Brain microvascular endothelial cell (primary cell): ENCODE data around the gene EIF4E2.

Source experiments
- DNase-seq: peaks from one replicate; pipeline ENCODE4 v3.0.0-alpha.2; 2020
- H3K27ac ChIP-seq: fragments of 250-450 bp; sonication (Bioruptor Pico); 2 replicates; pipeline ENCODE4 v1.5.1; 2020; ENCODE audit warnings: mild to moderate bottlenecking, moderate library complexity
- H3K27me3 ChIP-seq: fragments of 250-450 bp; sonication (Bioruptor Pico); replicated peaks from 2 replicates; pipeline ENCODE4 v1.5.1; 2020; ENCODE audit warnings: mild to moderate bottlenecking
- H3K36me3 ChIP-seq: fragments of 250-450 bp; sonication (Bioruptor Pico); replicated peaks from 2 replicates; pipeline ENCODE4 v1.5.1; 2020; ENCODE audit warnings: mild to moderate bottlenecking
- H3K4me3 ChIP-seq: 2 replicates; pipeline ENCODE4 v1.5.1; 2011; ENCODE audit warnings: low read depth, mild to moderate bottlenecking, control low read depth, low read length, moderate library complexity
- in situ Hi-C: cut with HindIII; loops from 2 replicates; pipeline ENCODE4 v1.10.0; 2017; ENCODE audit warnings: low sequenced_read_pairs, low pct_ligation_motif_present
- TF ChIP-seq, protein P1 (sequence below): IDR thresholded peaks from 2 replicates; pipeline ENCODE4 v1.5.1; 2011; ENCODE audit warnings: low read depth, mild to moderate bottlenecking, moderate library complexity, low read length, control low read depth, inconsistent platforms; ENCODE audit errors: missing control alignments

Gene EIF4E2

DNA sequence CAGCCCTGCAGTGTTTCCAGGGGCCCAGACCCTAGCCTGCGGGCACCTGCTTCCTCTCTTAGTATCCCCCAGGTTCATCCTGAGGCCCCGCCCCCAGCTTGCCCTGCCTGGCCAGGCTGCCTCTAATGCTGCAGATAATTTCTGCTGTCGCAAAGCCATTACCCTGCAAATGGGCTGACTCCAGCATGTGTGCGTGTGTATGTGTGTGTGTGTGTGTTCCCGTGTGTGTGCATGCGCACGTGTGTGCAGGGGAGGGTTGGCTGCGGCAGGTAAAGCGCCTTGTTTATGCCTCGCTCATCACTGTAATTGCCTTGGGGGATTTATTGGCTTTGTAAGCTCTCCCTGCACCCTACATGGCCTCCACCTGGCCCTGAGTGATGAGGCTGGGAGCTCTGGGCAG, 37.9 kb upstream of the EIF4E2 start:
- Histone ChIP-seq H3K4me3 (no peak overlapping the region), H3K27me3 (peaks cover 26% of the 10 kb centered on the region), H3K27ac (no peak overlapping the region), H3K36me3 (no peaks in the 10 kb centered on the region)
- TF ChIP-seq, protein P1, sequence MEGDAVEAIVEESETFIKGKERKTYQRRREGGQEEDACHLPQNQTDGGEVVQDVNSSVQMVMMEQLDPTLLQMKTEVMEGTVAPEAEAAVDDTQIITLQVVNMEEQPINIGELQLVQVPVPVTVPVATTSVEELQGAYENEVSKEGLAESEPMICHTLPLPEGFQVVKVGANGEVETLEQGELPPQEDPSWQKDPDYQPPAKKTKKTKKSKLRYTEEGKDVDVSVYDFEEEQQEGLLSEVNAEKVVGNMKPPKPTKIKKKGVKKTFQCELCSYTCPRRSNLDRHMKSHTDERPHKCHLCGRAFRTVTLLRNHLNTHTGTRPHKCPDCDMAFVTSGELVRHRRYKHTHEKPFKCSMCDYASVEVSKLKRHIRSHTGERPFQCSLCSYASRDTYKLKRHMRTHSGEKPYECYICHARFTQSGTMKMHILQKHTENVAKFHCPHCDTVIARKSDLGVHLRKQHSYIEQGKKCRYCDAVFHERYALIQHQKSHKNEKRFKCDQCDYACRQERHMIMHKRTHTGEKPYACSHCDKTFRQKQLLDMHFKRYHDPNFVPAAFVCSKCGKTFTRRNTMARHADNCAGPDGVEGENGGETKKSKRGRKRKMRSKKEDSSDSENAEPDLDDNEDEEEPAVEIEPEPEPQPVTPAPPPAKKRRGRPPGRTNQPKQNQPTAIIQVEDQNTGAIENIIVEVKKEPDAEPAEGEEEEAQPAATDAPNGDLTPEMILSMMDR: no peak
- in situ Hi-C loops: no loop called here
- no peak for DNase-seq

DNA sequence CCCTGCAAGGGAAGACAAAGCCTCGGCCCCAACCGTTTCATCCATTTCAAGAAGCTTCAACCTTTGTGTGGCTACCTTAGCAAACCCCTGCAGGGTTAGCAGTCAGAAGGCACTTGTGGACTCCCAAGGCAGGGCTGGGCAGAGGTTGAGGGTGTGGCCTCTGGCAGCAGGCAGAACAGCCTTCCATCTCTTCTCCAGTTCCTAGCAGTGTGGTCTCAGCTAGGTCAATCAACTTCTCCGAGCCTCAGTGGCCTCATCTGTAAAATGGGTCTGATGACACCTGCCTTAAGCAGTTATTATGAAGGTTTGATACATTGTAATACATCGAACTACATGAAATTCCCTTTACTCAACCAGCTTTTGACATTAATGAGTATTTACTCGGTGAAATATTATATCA, 37.1 kb upstream of the EIF4E2 start:
- no peak overlapping the region for H3K4me3 ChIP-seq
- TF ChIP-seq, protein P1: no peak
- H3K27me3 ChIP-seq: peaks cover 28% of the 10 kb centered on the region
- H3K27ac ChIP-seq: no peak overlapping the region
- in situ Hi-C loops: no loop called here
- H3K36me3 ChIP-seq: no peaks in the 10 kb centered on the region
- no peak for DNase-seq

DNA sequence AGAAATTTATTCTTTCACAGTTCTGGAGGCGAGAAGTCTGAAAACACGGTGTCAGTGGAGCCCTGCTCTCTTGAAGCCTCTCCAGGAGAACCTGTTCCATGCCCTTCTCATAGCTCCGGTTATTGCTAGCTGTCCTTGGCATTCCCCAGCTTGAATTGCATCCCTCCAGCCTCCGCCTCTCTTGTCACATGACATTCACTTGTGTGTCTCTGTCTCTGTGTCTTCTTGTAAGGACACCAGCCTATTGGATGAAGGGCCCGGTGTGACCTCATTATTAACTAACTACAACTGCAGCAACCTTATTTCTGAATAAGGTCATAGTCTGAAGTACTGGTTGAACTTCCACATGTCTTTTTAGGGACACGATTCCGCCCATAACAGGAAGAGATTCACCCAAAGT, 34.9 kb upstream of the EIF4E2 start:
- Histone ChIP-seq H3K36me3 (no peaks in the 10 kb centered on the region), H3K27me3 (peaks cover 39% of the 10 kb centered on the region), H3K27ac (no peak overlapping the region), H3K4me3 (no peak overlapping the region)
- no peak for DNase-seq
- TF ChIP-seq, protein P1: no peak
- in situ Hi-C loops: no loop called here

DNA sequence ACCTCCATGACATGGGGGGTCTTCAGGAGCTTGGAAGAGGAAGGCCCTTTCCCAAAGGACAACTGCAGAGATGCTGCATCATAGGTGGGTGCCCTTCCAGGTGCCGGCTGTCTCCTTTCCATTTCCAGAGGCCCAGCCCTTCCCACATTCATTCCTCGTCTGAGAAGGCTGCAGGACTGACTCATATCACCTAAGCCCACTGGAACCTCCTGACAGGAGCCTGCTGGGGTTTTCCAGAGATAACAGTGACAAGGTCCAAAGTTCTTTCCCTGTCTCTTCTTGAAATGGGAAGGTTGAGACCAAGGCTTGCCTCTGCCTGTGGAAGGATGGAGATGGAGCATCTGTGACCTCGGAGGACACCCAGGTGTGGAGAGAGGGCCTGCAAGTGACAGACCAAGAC, 33.9 kb upstream of the EIF4E2 start:
- no peak for DNase-seq
- TF ChIP-seq, protein P1: no peak
- in situ Hi-C loops: no loop called here

DNA sequence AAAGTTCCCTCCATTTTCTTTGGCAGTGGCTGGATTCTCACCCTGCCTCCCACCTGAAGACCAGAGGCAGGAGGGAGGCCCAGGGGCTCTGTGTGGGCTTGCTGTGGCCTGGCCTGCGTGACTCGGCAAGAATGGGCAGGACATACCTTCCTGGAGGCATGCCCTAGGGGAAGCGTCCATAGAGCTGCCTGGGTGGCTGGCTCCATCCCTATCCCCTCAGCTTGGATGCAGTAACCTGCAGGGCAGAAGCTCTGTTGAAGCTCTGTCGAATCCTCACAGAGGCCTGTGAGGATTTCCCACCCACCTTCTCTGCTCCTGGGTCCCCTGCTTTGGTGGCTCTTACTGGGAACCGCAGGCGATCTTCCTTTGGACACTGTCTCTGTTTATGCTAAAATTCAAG, 31.6 kb upstream of the EIF4E2 start:
- TF ChIP-seq, protein P1: no peak
- H3K27ac ChIP-seq: no peak overlapping the region
- no peak overlapping the region for H3K4me3 ChIP-seq
- H3K27me3 ChIP-seq: peaks cover 55% of the 10 kb centered on the region
- DNase-seq: no peak
- in situ Hi-C loops: no loop called here
- H3K36me3 ChIP-seq: no peaks in the 10 kb centered on the region

More for the DNA sequence above, 33.9 kb upstream of the EIF4E2 start:
- Histone ChIP-seq H3K4me3 (no peak overlapping the region), H3K27ac (no peak overlapping the region), H3K27me3 (peaks cover 42% of the 10 kb centered on the region), H3K36me3 (no peaks in the 10 kb centered on the region)
